Gastrocnemius medialis (tissue), 4 donors: ENCODE data around the gene VWA8. TPM values are rescaled to one million over a fixed set of nuclear protein-coding genes. Genes with fewer than 3 reads are reported as not detected.

ENCODE experiments used
- ATAC-seq, 2 donors: fragments of 150-250 bp; one replicate each; pipeline ENCODE4 v1.9.1; 2016
- DNase-seq, 2 donors: peaks; one replicate each; pipeline ENCODE4 v3.0.0-alpha.2; 2019
- H3K27ac ChIP-seq, 4 donors: fragments of 200-600 bp; sonication (generic); 1 replicate in 1 of 4; 2 replicates in 3 of 4; pipeline ENCODE4 v1.5.1; 2016 to 2018; ENCODE audit warnings: mild to moderate bottlenecking in 2 of 4, moderate library complexity in 1 of 4
- H3K27me3 ChIP-seq, 3 donors: fragments of 200-600 bp; sonication (generic) in 2 of 3; 1 replicate in 1 of 3; 2 replicates in 2 of 3; pipeline versions ENCODE4 v1.5.1 to v1.6.0; 2016 to 2019; ENCODE audit warnings: mild to moderate bottlenecking in 1 of 3, moderate library complexity in 1 of 3
- H3K36me3 ChIP-seq, 2 donors: fragments of 200-600 bp; sonication (generic) in 1 of 2; one replicate each; pipeline ENCODE4 v1.5.1; 2017 to 2018
- H3K4me1 ChIP-seq, 2 donors: fragments of 200-600 bp; sonication (generic) in 1 of 2; one replicate each; pipeline ENCODE4 v1.5.1; 2016 to 2017; ENCODE audit warnings: mild to moderate bottlenecking in 2 of 2
- H3K4me3 ChIP-seq, 4 donors: fragments of 200-600 bp; sonication (generic) in 3 of 4; 1 replicate in 1 of 4; 2 replicates in 3 of 4; pipeline ENCODE4 v1.5.1; 2016 to 2019; ENCODE audit warnings: mild to moderate bottlenecking in 2 of 4
- H3K9me3 ChIP-seq, 3 donors: fragments of 200-600 bp; sonication (generic) in 2 of 3; 1 replicate in 1 of 3; 2 replicates in 2 of 3; pipeline ENCODE4 v1.5.1; 2016 to 2019
- POLR2A ChIP-seq, 2 donors: fragments of 450-650 bp; IDR thresholded peaks; one replicate each; pipeline ENCODE4 v1.6.1; 2017; ENCODE audit warnings: antibody characterized with exemption in 2 of 2, mild to moderate bottlenecking in 2 of 2, moderate library complexity in 2 of 2
- in situ Hi-C, 4 donors: fragments of 200-750 bp; cut with MboI; loops; one replicate each; pipeline versions ENCODE4 v1.15.0 to v1.8.0; 2017; ENCODE audit warnings: low sequenced_read_pairs in 4 of 4
- intact Hi-C: fragments of 100-400 bp; cut with DNase I; formaldehyde crosslinking; loops from one replicate; pipeline ENCODE4 v1.15.1; 2023; ENCODE audit warnings: low total_unique reads
- total RNA-seq, 4 donors: library from RNA; depleted of rRNA; stranded (reverse); fragments of >200 nt; gene quantifications; one replicate each; pipeline versions ENCODE4 v1.1.0 to v1.2.3, GENCODE V29; 2016
- TF ChIP-seq, protein P1 (sequence below), 5 experiments: fragments of 450-650 bp in 3 of 5; fragments of 200-600 bp in 2 of 5; sonication (generic) in 2 of 5; IDR thresholded peaks in 4 of 5; conservative IDR thresholded peaks in 1 of 5; 1 replicate in 4 of 5; 2 replicates in 1 of 5; pipeline ENCODE4 v1.5.1; 2016 to 2019; ENCODE audit warnings: antibody characterized with exemption in 5 of 5, mild to moderate bottlenecking in 3 of 5, moderate library complexity in 3 of 5

VWA8 gene
- total RNA-seq, 4 donors from 2014 or later: 24.7 to 37.9 (median 29.7) TPM

DNA sequence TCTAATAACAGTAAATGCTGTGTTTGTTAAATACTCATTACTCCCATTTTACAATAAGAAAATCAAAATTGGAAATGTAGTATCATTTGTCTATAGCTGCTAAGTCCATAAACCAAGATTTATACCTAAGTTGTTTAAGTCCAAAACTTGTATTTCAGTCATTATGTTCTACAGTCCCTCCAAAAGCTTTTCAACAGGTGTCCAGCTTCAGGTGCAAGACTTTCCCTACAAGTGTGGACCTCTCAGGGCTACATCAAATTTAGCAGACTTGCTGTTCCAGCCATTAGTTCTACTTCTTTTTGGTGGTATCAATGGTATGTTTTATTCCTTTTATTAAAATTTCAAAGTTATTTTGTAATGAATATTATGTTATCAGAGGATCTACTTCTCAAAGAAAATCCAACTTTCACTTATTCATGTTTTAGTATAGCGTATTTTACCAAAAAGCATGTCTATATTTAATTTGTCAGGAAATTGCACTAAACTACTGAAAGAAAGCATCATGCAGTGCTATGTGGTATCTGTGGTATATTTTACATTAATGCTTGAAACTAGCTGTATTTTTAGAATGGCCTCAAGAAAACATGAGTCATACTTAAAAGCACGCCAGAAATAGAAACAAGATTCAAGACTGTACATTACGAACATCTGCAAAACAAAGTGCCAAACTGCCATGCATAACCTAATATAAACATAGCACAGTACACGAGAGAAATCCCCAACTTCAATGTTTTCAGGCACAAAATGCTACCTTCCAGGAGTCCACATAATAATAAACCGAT, 44.5 kb downstream of the VWA8 start:
- peaks cover 59 to 63% of the 10 kb centered on the region in 2 donors for H3K4me1 ChIP-seq
- intact Hi-C loops: loop anchor here (5.0 to 10.0 kb wide), 2 partner anchors 48 to 126 kb away; partner anchors contain the start of gene VWA8
- H3K4me3 ChIP-seq: peak overlapping the region in 1 of 4 donors; percentile 4
- in situ Hi-C loops: loop anchor here in 1 of 4 donors (25.0 kb wide), 1 partner anchor 171 kb away; no protein-coding TSS in a partner anchor
- ATAC-seq: peak; percentile 82 to 94
- no peaks in the 10 kb centered on the region for H3K27me3 ChIP-seq
- no peak for TF ChIP-seq POLR2A (IDR thresholded peaks at IDR 0.05)
- TF ChIP-seq, protein P1, sequence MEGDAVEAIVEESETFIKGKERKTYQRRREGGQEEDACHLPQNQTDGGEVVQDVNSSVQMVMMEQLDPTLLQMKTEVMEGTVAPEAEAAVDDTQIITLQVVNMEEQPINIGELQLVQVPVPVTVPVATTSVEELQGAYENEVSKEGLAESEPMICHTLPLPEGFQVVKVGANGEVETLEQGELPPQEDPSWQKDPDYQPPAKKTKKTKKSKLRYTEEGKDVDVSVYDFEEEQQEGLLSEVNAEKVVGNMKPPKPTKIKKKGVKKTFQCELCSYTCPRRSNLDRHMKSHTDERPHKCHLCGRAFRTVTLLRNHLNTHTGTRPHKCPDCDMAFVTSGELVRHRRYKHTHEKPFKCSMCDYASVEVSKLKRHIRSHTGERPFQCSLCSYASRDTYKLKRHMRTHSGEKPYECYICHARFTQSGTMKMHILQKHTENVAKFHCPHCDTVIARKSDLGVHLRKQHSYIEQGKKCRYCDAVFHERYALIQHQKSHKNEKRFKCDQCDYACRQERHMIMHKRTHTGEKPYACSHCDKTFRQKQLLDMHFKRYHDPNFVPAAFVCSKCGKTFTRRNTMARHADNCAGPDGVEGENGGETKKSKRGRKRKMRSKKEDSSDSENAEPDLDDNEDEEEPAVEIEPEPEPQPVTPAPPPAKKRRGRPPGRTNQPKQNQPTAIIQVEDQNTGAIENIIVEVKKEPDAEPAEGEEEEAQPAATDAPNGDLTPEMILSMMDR (IDR thresholded peaks at IDR 0.05 in 4 of 5, conservative IDR thresholded peaks at IDR 0.05 in 1 of 5): no peak
- peak overlapping the region; percentile 50 to 77 (median 74) for H3K27ac ChIP-seq
- H3K9me3 ChIP-seq: no peaks in the 10 kb centered on the region
- no peak for DNase-seq
- H3K36me3 ChIP-seq: no peaks in the 10 kb centered on the region

GRCh38 chr13:41915081-41915480, 45.8 kb downstream of the VWA8 start:
- TF ChIP-seq, protein P1 (IDR thresholded peaks at IDR 0.05 in 4 of 5, conservative IDR thresholded peaks at IDR 0.05 in 1 of 5): no peak
- TF ChIP-seq POLR2A (IDR thresholded peaks at IDR 0.05): no peak
- Histone ChIP-seq H3K27me3 (no peaks in the 10 kb centered on the region), H3K36me3 (no peaks in the 10 kb centered on the region), H3K4me1 (peaks cover 57 to 61% of the 10 kb centered on the region in 2 donors), H3K27ac (peak overlapping the region; percentile 50 to 77 (median 74)), H3K4me3 (no peak overlapping the region), H3K9me3 (no peaks in the 10 kb centered on the region)
- intact Hi-C loops: loop anchor here (5.0 to 10.0 kb wide), 2 partner anchors 50 to 127 kb away; partner anchors contain the start of gene VWA8
- DNase-seq (no peak), ATAC-seq (no peak)
- in situ Hi-C loops: loop anchor here in 1 of 4 donors (25.0 kb wide), 1 partner anchor 172 kb away; no protein-coding TSS in a partner anchor

DNA sequence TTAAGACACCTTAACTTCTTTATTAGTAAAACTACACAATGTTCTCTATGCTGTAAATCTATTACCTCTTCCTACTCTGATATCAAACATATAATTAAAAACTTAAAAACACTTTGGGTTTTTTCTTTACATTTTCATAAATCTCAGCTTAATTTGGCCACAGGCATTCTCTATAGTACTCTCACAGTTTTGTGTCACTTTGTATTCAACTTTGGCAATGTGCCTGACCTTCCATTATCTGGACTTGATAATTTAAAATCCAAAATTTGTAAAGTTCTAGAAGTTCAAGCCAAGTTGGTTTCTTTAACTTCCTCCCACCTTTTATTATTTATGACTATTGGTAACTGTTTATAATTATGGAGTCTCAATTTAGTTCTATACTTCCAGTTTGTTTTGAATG, 46.4 kb downstream of the VWA8 start:
- Histone ChIP-seq H3K36me3 (no peaks in the 10 kb centered on the region), H3K27ac (peak overlapping the region; percentile 50 to 77 (median 74)), H3K4me1 (peaks cover 52 to 55% of the 10 kb centered on the region in 2 donors), H3K9me3 (no peaks in the 10 kb centered on the region), H3K4me3 (no peak overlapping the region), H3K27me3 (no peaks in the 10 kb centered on the region)
- TF ChIP-seq, protein P1 (IDR thresholded peaks at IDR 0.05 in 4 of 5, conservative IDR thresholded peaks at IDR 0.05 in 1 of 5): no peak
- no peak for TF ChIP-seq POLR2A (IDR thresholded peaks at IDR 0.05)
- no peak for DNase-seq
- ATAC-seq: no peak
- intact Hi-C loops (loop anchor here (10.0 kb wide), 1 partner anchor 50 kb away; the partner anchor contains the start of gene VWA8), in situ Hi-C loops (loop anchor here in 1 of 4 donors (25.0 kb wide), 1 partner anchor 173 kb away; no protein-coding TSS in a partner anchor)

GRCh38 chr13:41909506-41909905, 51.4 kb downstream of the VWA8 start:
- no peak for ATAC-seq
- Histone ChIP-seq H3K4me1 (peaks cover 4 to 6% of the 10 kb centered on the region in 2 donors), H3K36me3 (peaks cover 0 to 21% of the 10 kb centered on the region in 2 donors), H3K27ac (no peak overlapping the region), H3K27me3 (no peaks in the 10 kb centered on the region), H3K9me3 (no peaks in the 10 kb centered on the region), H3K4me3 (no peak overlapping the region)
- in situ Hi-C loops (loop anchor here in 2 of 4 donors (5.0 to 25.0 kb wide), 2 partner anchors 178 to 203 kb away; no protein-coding TSS in a partner anchor), intact Hi-C loops (loop anchor here (10.0 kb wide), 1 partner anchor 165 kb away; no protein-coding TSS in a partner anchor)
- no peak for TF ChIP-seq POLR2A (IDR thresholded peaks at IDR 0.05)
- TF ChIP-seq, protein P1 (IDR thresholded peaks at IDR 0.05 in 4 of 5, conservative IDR thresholded peaks at IDR 0.05 in 1 of 5): no peak
- no peak for DNase-seq
